HG03039 (cell line): ENCODE measurements around the gene GNAL.

Experiments
- ATAC-seq: cut with Tn5 transposase; IDR thresholded peaks from one replicate; pipeline ENCODE4 v1.9.1; 2021; ENCODE audit warnings: mild to moderate bottlenecking, moderate library complexity; ENCODE audit not compliant: unreplicated experiment

Gene GNAL

DNA sequence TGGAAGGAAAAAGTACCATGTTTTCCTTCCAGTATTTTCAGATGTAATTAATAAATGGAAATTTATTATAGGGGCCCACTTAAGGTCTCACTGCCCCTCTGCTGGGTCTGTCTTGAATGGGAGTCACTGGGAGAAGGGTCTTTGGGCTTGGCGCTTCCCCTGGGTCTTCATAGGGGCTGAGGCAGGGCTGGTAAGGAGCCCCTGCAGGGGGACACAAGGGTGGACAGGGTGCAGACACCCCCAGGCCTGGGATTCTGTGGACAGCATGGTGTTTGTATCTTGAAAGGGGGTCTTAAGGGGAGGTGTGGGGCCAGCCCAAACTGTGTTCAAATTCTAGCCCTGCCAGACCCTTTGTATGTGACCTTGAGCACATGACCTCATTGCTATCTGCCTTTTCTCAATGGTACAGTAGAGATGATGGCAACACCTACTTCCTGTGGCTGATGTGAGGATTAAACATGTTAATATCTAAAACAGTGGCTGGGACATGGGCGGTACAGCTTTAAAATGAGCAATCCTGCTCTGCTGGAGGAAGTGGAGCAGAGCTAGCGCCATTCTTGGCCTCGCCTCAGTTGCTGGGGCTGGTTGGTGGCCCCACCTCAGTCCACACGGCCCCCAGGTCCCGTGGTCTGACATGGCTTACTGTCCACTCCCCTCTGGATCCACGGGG, 71.6 kb downstream of the GNAL start:
- no peak for ATAC-seq

DNA sequence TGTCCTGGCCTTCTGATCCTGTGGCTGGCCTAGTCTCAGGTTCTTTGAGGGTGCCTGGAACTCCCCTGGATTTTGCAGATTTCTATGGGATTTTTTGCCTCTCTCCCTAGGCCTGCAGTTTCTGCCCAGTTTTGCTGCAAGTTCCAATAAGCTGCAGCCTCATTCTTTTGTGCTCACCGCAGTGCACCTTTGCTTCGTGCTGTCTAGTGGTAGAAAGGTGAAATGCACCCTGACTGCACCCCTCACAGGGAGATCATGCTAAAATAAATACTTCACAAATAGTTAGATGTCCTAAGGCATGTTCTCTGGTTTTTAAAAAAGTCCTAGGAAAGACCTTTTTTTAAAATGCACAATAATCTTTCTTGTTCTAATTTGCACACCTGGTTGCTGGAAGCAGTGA, 72.5 kb downstream of the GNAL start:
- ATAC-seq = no peak

GRCh38 chr18:11762429-11762828, 73.4 kb downstream of the GNAL start:
- no peak for ATAC-seq

- ATAC-seq = no peak
Measured at GRCh38 chr18:11767329-11767728, 78.3 kb downstream of the GNAL start.

- ATAC-seq = no peak
Measured at GRCh38 chr18:11767935-11768334, 78.9 kb downstream of the GNAL start.

DNA sequence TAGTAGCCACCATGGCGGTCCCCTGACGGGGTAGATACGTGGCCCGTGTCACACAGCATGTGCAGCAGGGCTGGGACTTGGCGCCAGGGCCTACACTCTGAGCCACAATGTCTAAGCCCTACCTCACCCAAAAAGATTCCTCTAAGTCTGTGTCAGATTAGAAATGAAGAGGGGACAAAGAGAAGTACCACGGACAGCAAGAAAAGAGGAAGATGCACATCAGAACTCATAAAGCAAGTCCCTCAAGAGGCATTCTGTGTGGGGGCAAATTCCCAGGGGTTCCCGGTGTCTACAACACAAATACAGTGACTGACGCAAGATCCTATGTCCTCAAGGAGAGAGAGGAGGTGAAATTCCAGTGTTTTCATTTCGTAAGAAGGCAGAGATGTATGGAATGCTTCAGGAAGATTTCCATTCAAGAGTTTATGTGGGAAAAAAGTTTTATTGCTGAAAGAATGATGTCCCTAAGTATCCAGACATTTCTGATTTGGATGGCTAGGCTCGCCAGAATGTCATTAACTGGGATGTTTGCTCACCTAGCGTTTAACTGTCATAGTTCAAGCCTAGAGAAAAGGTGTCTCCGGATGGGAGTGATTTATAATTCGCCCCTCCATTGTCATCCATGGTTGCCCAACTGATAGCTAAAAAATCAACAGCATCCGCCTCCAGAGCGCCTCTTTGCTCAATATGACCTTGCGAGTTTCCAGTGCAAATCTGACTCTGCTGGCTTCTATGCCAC, 86.5 kb downstream of the GNAL start:
- no peak for ATAC-seq

DNA sequence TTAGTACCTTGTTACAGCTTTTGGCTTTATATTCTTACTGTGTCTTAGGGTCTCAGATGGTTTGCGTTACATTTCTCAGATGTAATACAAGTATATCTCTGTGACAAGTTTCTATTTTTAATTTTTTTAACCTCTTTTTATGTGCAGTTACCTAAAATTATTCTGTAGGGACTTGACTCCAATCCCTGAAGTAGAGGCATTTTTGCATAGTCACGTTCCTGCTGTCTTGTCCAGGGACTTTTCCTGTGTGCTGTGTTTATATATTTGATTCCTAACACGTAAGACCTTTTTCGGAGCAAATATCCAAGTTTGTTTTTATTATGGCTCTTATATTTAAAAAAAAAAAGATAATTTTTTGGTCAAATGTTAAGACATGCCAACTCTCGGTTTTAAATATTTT, 91.0 kb downstream of the GNAL start:
- no peak for ATAC-seq

GRCh38 chr18:11783716-11784331, 94.8 kb downstream of the GNAL start:
- ATAC-seq = no peak

- no peak for ATAC-seq
Measured at GRCh38 chr18:11784674-11785304, 95.7 kb downstream of the GNAL start.

DNA sequence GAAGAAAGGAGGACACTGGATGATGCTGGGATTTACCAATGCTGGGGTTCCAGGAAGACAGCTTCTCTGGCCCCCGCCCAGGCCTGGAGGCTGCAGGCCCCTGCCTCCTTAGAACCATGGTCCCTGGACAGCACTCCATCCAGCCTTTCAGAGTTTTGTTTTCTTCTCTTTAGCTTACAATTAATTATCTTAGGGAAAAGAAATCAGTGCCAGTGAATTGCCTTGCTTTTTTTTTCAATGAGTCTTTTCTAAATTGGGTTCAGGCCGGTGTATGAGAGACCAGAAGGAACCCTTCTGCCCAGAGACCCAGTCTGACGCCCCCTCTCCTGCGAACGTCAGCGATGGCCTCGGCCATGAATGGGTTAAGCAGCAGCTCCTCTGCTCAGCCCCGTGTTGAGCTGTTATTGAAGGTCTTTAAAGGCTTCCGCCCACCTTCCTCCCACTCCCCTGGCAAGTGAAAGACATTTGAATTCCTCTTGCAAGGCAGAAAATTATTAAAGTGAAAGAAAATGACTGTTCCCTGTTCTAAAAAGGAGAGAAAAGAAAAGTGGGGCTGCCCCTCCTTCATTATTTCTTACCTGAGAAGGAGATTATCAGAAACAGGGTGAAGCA, 96.5 kb downstream of the GNAL start:
- no peak for ATAC-seq

DNA sequence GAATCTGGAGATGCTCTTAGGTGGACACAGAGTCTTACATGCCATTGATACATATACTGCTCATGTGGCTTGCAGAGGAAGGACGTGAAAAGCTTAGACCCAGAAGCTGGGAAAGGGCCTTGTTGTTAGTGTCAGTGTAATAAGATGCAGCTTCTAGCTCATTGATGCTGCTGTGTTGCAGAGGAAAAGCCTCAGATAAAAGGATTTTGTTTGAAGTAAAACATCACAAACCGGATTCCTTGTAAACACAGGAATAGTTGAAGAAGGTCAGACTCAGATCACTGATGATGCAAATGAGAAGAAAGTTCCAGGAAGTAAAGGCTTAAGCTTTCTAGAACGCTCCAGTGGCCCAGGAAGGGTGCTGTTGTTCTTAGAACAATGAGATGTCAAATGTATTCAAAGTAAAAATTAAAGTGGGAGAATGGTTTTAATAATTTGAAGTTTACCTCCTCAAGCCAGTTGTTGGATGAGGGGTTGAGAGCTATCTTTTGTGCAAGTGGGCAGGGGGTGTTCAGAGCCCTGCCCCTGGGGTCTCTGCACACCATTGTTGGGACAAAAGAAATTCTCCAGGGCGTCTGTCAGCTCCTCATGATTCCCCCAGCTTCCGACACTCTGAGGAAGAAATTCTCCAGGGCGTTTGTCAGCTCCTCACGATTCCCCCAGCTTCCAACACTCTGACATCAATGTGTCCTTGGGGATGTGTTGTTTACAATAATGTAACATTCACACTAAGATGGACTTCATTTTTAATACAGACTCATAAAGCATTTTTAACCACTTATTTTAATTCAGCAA, 100.8 kb downstream of the GNAL start:
- ATAC-seq = no peak

DNA sequence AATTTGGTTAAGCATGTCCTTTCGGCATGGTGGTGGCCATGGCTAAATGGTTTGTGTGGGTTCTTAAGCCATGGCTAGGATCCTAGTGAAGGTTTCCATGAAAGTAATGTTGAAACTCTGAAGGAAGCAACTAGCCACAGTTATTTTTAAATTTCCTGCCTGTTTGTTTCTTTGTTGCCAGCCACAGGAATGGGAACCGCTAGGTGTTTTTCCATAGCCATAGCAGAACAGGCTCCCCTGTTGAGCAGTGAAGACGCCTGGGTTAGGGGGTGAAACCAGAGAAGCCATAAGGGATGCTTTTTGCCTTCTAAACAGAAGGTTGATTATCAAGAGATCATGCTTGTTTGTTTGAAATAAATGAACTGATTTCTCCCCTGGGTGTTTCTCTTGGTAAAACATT, 102.1 kb downstream of the GNAL start:
- no peak for ATAC-seq

GRCh38 chr18:11792632-11793031, 103.6 kb downstream of the GNAL start:
- ATAC-seq = no peak

GRCh38 chr18:11794195-11794594, 105.1 kb downstream of the GNAL start:
- no peak for ATAC-seq

GRCh38 chr18:11795916-11796315, 106.9 kb downstream of the GNAL start:
- ATAC-seq = no peak

GRCh38 chr18:11798271-11798670, 109.2 kb downstream of the GNAL start:
- no peak for ATAC-seq

DNA sequence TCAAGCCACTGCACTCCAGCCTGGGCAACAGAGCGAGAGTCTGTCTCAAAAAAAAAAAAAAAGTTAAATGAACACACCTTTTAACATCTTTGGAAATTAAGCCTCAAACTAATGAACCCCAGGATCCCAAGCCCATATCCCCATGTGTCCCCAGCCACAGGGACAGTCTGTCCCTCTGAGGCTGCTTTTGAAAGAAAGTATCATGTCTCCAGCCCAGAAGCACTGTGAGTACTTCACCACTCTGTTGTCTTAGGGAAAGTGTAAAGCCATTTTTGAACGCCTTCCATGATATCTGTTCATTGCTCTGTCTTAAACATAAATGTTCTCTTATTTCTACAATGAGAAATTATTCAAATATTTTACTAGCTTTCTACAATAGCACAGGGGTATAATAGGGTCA, 110.0 kb downstream of the GNAL start:
- ATAC-seq = no peak

DNA sequence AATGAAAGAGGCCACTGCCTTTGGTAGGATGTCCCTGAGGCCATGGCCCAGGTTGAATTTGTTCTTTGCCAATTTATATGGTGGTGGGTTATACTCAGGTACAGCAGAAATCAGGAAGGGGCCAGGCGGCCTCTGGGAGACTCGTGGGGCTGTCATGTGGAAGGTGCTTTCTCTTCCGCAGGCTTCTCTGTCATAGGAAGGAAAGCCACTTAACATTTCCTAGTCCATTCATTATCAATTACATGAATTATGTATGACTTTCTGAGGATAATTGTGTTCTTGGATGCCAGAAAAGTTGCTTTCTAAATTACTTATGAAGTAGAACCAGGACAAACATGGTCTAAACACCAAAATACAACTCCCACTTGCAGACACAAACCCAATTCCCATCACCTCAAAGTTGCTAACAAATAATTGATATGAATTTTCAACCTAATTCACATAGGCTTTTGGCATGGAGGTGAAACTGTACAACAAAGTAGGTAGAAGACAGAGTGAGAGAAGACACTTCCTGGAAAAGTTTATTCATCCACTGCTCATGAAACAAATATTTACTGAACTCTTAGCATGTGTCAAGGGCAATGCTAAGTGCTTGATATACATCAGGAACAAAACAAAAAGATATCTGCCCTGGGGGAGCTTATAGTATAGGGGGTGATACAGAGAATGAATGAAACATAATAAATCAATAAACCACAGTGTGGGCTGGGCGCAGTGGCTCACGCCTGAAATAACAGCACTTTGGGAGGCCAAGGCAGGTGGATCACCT, 111.7 kb downstream of the GNAL start:
- ATAC-seq = no peak

GRCh38 chr18:11801573-11801972, 112.5 kb downstream of the GNAL start:
- no peak for ATAC-seq

- ATAC-seq = no peak
Measured at GRCh38 chr18:11802158-11802557, 113.1 kb downstream of the GNAL start.
